K562 (cell line): ENCODE measurements around the gene FAM24A. TPM values are rescaled to one million over a fixed set of nuclear protein-coding genes. Genes with fewer than 3 reads are reported as not detected.
A peak's percentile ranks its signal among the peaks of the same experiment; 100 is the strongest.

Experiments used
- ADNP ChIP-seq: fragments of 200-800 bp; sonication (Bioruptor generic); IDR thresholded peaks from 2 replicates; pipeline ENCODE4 v1.6.1; 2016; ENCODE audit warnings: missing genetic modification characterization, missing compliant biosample characterization
- ARID4B ChIP-seq: sonication (generic); formaldehyde crosslinking; IDR thresholded peaks from 2 replicates; pipeline ENCODE4 v1.8.0; 2022; ENCODE audit warnings: mild to moderate bottlenecking, missing genetic modification reagents
- CREB5 ChIP-seq: fragments of 250-450 bp; sonication (Bioruptor Pico); IDR thresholded peaks from 2 replicates; pipeline ENCODE4 v1.5.0; 2020; ENCODE audit warnings: mild to moderate bottlenecking
- E2F6 ChIP-seq, 2 experiments: IDR thresholded peaks; 2 replicates each; pipeline ENCODE4 v1.6.1; 2011; ENCODE audit warnings: borderline replicate concordance in 1 of 2, control low read depth in 1 of 2, low read depth in 1 of 2, low read length in 1 of 2, mild to moderate bottlenecking in 1 of 2, mixed read lengths in 1 of 2, moderate library complexity in 1 of 2; ENCODE audit not compliant: insufficient read depth in 1 of 2, insufficient read length in 1 of 2, poor library complexity in 1 of 2, severe bottlenecking in 1 of 2; ENCODE audit errors: extremely low read depth in 1 of 2
- FOXK1 ChIP-seq: sonication (generic); formaldehyde crosslinking; IDR thresholded peaks from 2 replicates; pipeline ENCODE4 v1.8.0; 2022; ENCODE audit warnings: missing genetic modification reagents, mild to moderate bottlenecking, borderline replicate concordance
- RBFOX2 ChIP-seq: fragments of 200-400 bp; formaldehyde crosslinking; IDR thresholded peaks from 2 replicates; pipeline ENCODE4 v1.6.1; 2017; ENCODE audit warnings: low read depth, mild to moderate bottlenecking, low read length, moderate library complexity
- SAFB ChIP-seq: fragments of 200-400 bp; formaldehyde crosslinking; IDR thresholded peaks from 2 replicates; pipeline ENCODE4 v1.6.1; 2017; ENCODE audit warnings: low read depth, low read length, borderline replicate concordance
- SMC3 ChIP-seq: conservative IDR thresholded peaks from 2 replicates; pipeline ENCODE4 v1.6.1; 2011; ENCODE audit warnings: low read depth, low read length, improper control_type of control experiment; ENCODE audit not compliant: insufficient read depth
- ZBTB11 ChIP-seq, 3 experiments: fragments of 200-800 bp in 1 of 3; fragments of 250-450 bp in 1 of 3; fragments of 450-650 bp in 1 of 3; sonication (Bioruptor Pico) in 1 of 3; sonication (Bioruptor generic) in 1 of 3; formaldehyde crosslinking in 1 of 3; IDR thresholded peaks; 2 replicates each; pipeline versions ENCODE4 v1.6.1 to v1.8.0; 2016 to 2022; ENCODE audit warnings: mild to moderate bottlenecking in 2 of 3, missing genetic modification characterization in 2 of 3, missing compliant biosample characterization in 1 of 3, moderate library complexity in 1 of 3
- polyA plus RNA-seq, 8 experiments: library from polyadenylated mRNA; depleted of rRNA in 4 of 8; stranded (reverse) in 5 of 8; unstranded in 3 of 8; fragments of >200 nt; fragmentation: Nextera tagmentation in 2 of 8; fragmentation: Illumina TruSeq in 1 of 8; extraction: Ambion mirVana in 2 of 8; extraction: Trizol in 1 of 8; gene quantifications; 2 replicates each; pipeline versions ENCODE4 v1.2.1 to v1.2.3, GENCODE V29; 2011 to 2014; ENCODE audit warnings: inconsistent platforms in 1 of 8, missing spikeins in 1 of 8
- total RNA-seq, 7 experiments: library from RNA; depleted of rRNA in 6 of 7; stranded (reverse); fragments of >200 nt in 6 of 7; fragmentation: Illumina TruSeq in 2 of 7; extraction: Trizol in 2 of 7; gene quantifications; 2 replicates each; pipeline versions ENCODE4 v1.2.1 to v1.2.3, GENCODE V29; 2011 to 2021; ENCODE audit warnings: low replicate concordance in 1 of 7

Gene FAM24A
- total and polyA plus RNA-seq, 9 of the 15 experiments (the other 6 are each of a cell fraction or from before 2014, with no cell fraction given), result not detected

- TF ChIP-seq ZBTB11 (CRISPR knock-in tag; IDR thresholded peaks at IDR 0.05), result peak; percentile 93 to 99 (median 98)
- no peak for TF ChIP-seq CREB5
- TF ChIP-seq SMC3, result no peak
- TF ChIP-seq SAFB, result no peak
- TF ChIP-seq ADNP (tag), result no peak
- TF ChIP-seq ARID4B (CRISPR knock-in tag), result peak; percentile 53
- TF ChIP-seq RBFOX2, result peak; percentile 85
- peak; percentile 97 to 99 for TF ChIP-seq E2F6 (IDR thresholded peaks at IDR 0.05; ENCODE audit: borderline replicate concordance in 1 of 2, extremely low read depth in 1 of 2, insufficient read depth in 1 of 2, insufficient read length in 1 of 2, low read depth in 1 of 2, low read length in 1 of 2, poor library complexity in 1 of 2, severe bottlenecking in 1 of 2)
- TF ChIP-seq FOXK1, result no peak
Observed at GRCh38 chr10:122953902-122954730, 43.7 kb downstream of the FAM24A start, which contains the start of gene C10orf88 (continued).
